Kasumi-1 (cell line): ENCODE measurements around the gene CCDC28B.
"Not testable (repeated sequence)": the region's sequence is repeated elsewhere in the genome, so short reads cannot be mapped to it uniquely, and the experiment has no call there.

Experiments
- DNase-seq, 2 experiments: peaks; one replicate each; lab custom pipeline; 2025; lab: John Stamatoyannopoulos, UW

CCDC28B gene

GRCh38 chr1:32200226-32201010 lies at the start of gene CCDC28B:
TSS of gene CCDC28B (plus strand) at chr1:32200595. CDS start at chr1:32201936, 1,341 bp downstream.
- DNase-seq = peak; percentile 52 to 68

GRCh38 chr1:32150847-32151246 lies 49.5 kb upstream of the CCDC28B start:
- no peak for DNase-seq

GRCh38 chr1:32151319-32151787 lies 49.0 kb upstream of the CCDC28B start:
- DNase-seq = no peak

GRCh38 chr1:32159189-32159588 lies 41.2 kb upstream of the CCDC28B start:
- no peak for DNase-seq

- DNase-seq = no peak
Observed at GRCh38 chr1:32163405-32163804, 37.0 kb upstream of the CCDC28B start.

- not testable (repeated sequence) for DNase-seq
Observed at GRCh38 chr1:32165633-32166032, 34.8 kb upstream of the CCDC28B start.

- DNase-seq = no peak
Observed at GRCh38 chr1:32170991-32171390, 29.4 kb upstream of the CCDC28B start.

GRCh38 chr1:32172621-32173245 lies 27.7 kb upstream of the CCDC28B start:
- peak; percentile 20 to 32 for DNase-seq

- DNase-seq = no peak
Observed at GRCh38 chr1:32178380-32179192, 21.8 kb upstream of the CCDC28B start.

GRCh38 chr1:32179193-32179442 lies 21.3 kb upstream of the CCDC28B start:
- DNase-seq = no peak

GRCh38 chr1:32179443-32180185 lies 20.8 kb upstream of the CCDC28B start, which contains the start of gene TXLNA:
TSS of gene TXLNA (plus strand) at chr1:32179675. CDS start at chr1:32180346, 671 bp downstream.
- DNase-seq = peak; percentile 90

GRCh38 chr1:32180186-32181060 lies 20.0 kb upstream of the CCDC28B start:
- no peak for DNase-seq

- DNase-seq = no peak
Observed at GRCh38 chr1:32181065-32181464, 19.3 kb upstream of the CCDC28B start.

GRCh38 chr1:32181563-32181962 lies 18.8 kb upstream of the CCDC28B start:
- DNase-seq = no peak

GRCh38 chr1:32182060-32182459 lies 18.3 kb upstream of the CCDC28B start:
- no peak for DNase-seq

GRCh38 chr1:32184650-32185049 lies 15.7 kb upstream of the CCDC28B start:
- DNase-seq = no peak

GRCh38 chr1:32186077-32186476 lies 14.3 kb upstream of the CCDC28B start:
- no peak for DNase-seq

- DNase-seq = no peak
Observed at GRCh38 chr1:32186491-32186890, 13.9 kb upstream of the CCDC28B start.

- no peak for DNase-seq
Observed at GRCh38 chr1:32187850-32188249, 12.5 kb upstream of the CCDC28B start.

GRCh38 chr1:32192220-32192948 lies 8.0 kb upstream of the CCDC28B start:
- DNase-seq = no peak
